CD14-positive monocyte (primary cell): ENCODE results near the gene COL4A2. TPM values are rescaled to one million over a fixed set of nuclear protein-coding genes. Genes with fewer than 3 reads are reported as not detected.

Experiments
- DNase-seq, 3 donors: peaks; one replicate each; pipeline ENCODE4 v3.0.0-alpha.2; 2011 to 2022
- H2AFZ ChIP-seq: 2 replicates; pipeline ENCODE4 v1.6.0; 2012; ENCODE audit warnings: mild to moderate bottlenecking, low read depth, low read length, inconsistent platforms; ENCODE audit not compliant: insufficient read depth, poor library complexity, severe bottlenecking
- H3K27ac ChIP-seq, 2 donors: 1 replicate in 1 of 2; 2 replicates in 1 of 2; pipeline ENCODE4 v1.5.1; 2012 to 2013; ENCODE audit warnings: low read length in 2 of 2, control low read depth in 1 of 2, inconsistent platforms in 1 of 2, low read depth in 1 of 2, mild to moderate bottlenecking in 1 of 2
- H3K27me3 ChIP-seq, 2 donors: one replicate each; pipeline versions ENCODE4 v1.6.0 to v1.6.1; 2011 to 2013; ENCODE audit warnings: low read length in 2 of 2; ENCODE audit not compliant: control insufficient read depth in 2 of 2, insufficient read depth in 2 of 2
- H3K36me3 ChIP-seq, 2 donors: replicated peaks in 1 of 2; 1 replicate in 1 of 2; 2 replicates in 1 of 2; pipeline versions ENCODE4 v1.5.1 to v1.6.1; 2012 to 2013; ENCODE audit warnings: low read length in 2 of 2, control low read depth in 1 of 2, inconsistent platforms in 1 of 2, mild to moderate bottlenecking in 1 of 2; ENCODE audit not compliant: insufficient read depth in 2 of 2, control insufficient read depth in 1 of 2
- H3K4me1 ChIP-seq, 2 donors: 1 replicate in 1 of 2; 2 replicates in 1 of 2; pipeline versions ENCODE4 v1.5.1 to v1.6.1; 2012 to 2013; ENCODE audit warnings: low read length in 2 of 2, control low read depth in 1 of 2, inconsistent platforms in 1 of 2, mild to moderate bottlenecking in 1 of 2, moderate library complexity in 1 of 2; ENCODE audit not compliant: insufficient read depth in 2 of 2, control insufficient read depth in 1 of 2
- H3K4me2 ChIP-seq: replicated peaks from 2 replicates; pipeline ENCODE3; 2012; ENCODE audit warnings: low read length, moderate library complexity, mild to moderate bottlenecking; ENCODE audit not compliant: poor library complexity, severe bottlenecking; ENCODE audit errors: extremely low read depth
- H3K4me3 ChIP-seq, 3 experiments: fragments of 200-600 bp in 1 of 3; sonication (generic) in 1 of 3; replicated peaks in 1 of 3; 1 replicate in 2 of 3; 2 replicates in 1 of 3; pipeline ENCODE4 v1.5.1; 2011 to 2013; ENCODE audit warnings: low read length in 3 of 3, mild to moderate bottlenecking in 3 of 3, control low read depth in 2 of 3, low read depth in 2 of 3, inconsistent platforms in 1 of 3, moderate library complexity in 1 of 3
- H3K79me2 ChIP-seq: 2 replicates; pipeline ENCODE4 v1.6.0; 2012; ENCODE audit warnings: mild to moderate bottlenecking, control low read depth, inconsistent platforms, low read length, moderate library complexity; ENCODE audit not compliant: insufficient read depth
- H3K9ac ChIP-seq: 2 replicates; pipeline ENCODE4 v1.6.0; 2017; ENCODE audit warnings: low read length, mild to moderate bottlenecking; ENCODE audit not compliant: insufficient read depth, poor library complexity, severe bottlenecking
- H3K9me3 ChIP-seq, 2 donors: replicated peaks in 1 of 2; 1 replicate in 1 of 2; 2 replicates in 1 of 2; pipeline versions ENCODE4 v1.5.1 to v1.6.1; 2012 to 2013; ENCODE audit warnings: low read length in 2 of 2, control low read depth in 1 of 2; ENCODE audit not compliant: control insufficient read depth in 1 of 2, insufficient read depth in 1 of 2
- H4K20me1 ChIP-seq: 2 replicates; pipeline ENCODE4 v1.6.0; 2012; ENCODE audit warnings: mild to moderate bottlenecking, low read length, control low read depth, moderate library complexity; ENCODE audit not compliant: insufficient read depth
- H3K27ac Mint-ChIP-seq, 7 donors: one replicate each; pipeline ENCODE4 v1.8.0; 2020; ENCODE audit warnings: mild to moderate bottlenecking in 7 of 7, mixed read lengths in 7 of 7, moderate library complexity in 6 of 7, inconsistent platforms in 2 of 7
- H3K27me3 Mint-ChIP-seq, 3 donors: one replicate each; pipeline ENCODE4 v1.8.0; 2021 to 2022; ENCODE audit warnings: low read depth in 3 of 3, mild to moderate bottlenecking in 3 of 3, mixed read lengths in 3 of 3, moderate library complexity in 3 of 3, inconsistent platforms in 1 of 3
- H3K36me3 Mint-ChIP-seq, 2 donors: one replicate each; pipeline ENCODE4 v1.8.0; 2020; ENCODE audit warnings: mixed read lengths in 2 of 2, inconsistent platforms in 1 of 2, mild to moderate bottlenecking in 1 of 2
- H3K4me1 Mint-ChIP-seq: one replicate; pipeline ENCODE4 v1.8.0; 2020; ENCODE audit warnings: mild to moderate bottlenecking, mixed read lengths
- H3K4me3 Mint-ChIP-seq, 2 donors: one replicate each; pipeline ENCODE4 v1.8.0; 2020; ENCODE audit warnings: mild to moderate bottlenecking in 2 of 2, mixed read lengths in 2 of 2, moderate library complexity in 1 of 2
- H3K9me3 Mint-ChIP-seq, 7 donors: one replicate each; pipeline ENCODE4 v1.8.0; 2020 to 2022; ENCODE audit warnings: mixed read lengths in 7 of 7, mild to moderate bottlenecking in 6 of 7, moderate library complexity in 6 of 7, inconsistent platforms in 2 of 7
- WGBS: methylation state at CpG from one replicate; pipeline ENCODE4 v1.1.5; 2013; ENCODE audit warnings: missing lambda C conversion rate; ENCODE audit not compliant: insufficient coverage; 5-methylcytosine and 5-hydroxymethylcytosine counted together
- intact Hi-C, 2 donors: fragments of 100-400 bp; cut with micrococcal nuclease; formaldehyde crosslinking; loops; one replicate each; pipeline versions ENCODE4 v1.15.0 to v1.15.1; 2023
- polyA plus RNA-seq, 3 donors: library from polyadenylated mRNA; depleted of rRNA in 1 of 3; unstranded in 2 of 3; stranded (reverse) in 1 of 3; fragments of 300-500 nt in 2 of 3; fragments of >200 nt in 1 of 3; fragmentation: Illumina TruSeq in 2 of 3; gene quantifications; 1 replicate in 2 of 3; 2 replicates in 1 of 3; pipeline ENCODE4 v1.2.3, GENCODE V29; 2012 to 2021
- TF ChIP-seq, protein P1 (sequence below): fragments of 200-600 bp; IDR thresholded peaks from one replicate; pipeline ENCODE4 v1.8.0; 2022; ENCODE audit warnings: antibody characterized with exemption, mild to moderate bottlenecking

The COL4A2 gene
- polyA plus RNA-seq, 3 donors, result not detected

GRCh38 chr13:110349239-110349638 is 42.2 kb downstream of the COL4A2 start:
- H3K4me1 Mint-ChIP-seq, result no peaks in the 10 kb centered on the region
- H3K4me3 ChIP-seq, result no peak overlapping the region
- peaks cover 8 to 20% (median 11%) of the 10 kb centered on the region in 3 donors for H3K27me3 Mint-ChIP-seq
- no peak overlapping the region for H3K27ac Mint-ChIP-seq
- H3K36me3 ChIP-seq, result no peaks in the 10 kb centered on the region
- H3K27me3 ChIP-seq, result no peaks in the 10 kb centered on the region
- no peaks in the 10 kb centered on the region for H3K79me2 ChIP-seq
- no peak for DNase-seq
- TF ChIP-seq, protein P1, sequence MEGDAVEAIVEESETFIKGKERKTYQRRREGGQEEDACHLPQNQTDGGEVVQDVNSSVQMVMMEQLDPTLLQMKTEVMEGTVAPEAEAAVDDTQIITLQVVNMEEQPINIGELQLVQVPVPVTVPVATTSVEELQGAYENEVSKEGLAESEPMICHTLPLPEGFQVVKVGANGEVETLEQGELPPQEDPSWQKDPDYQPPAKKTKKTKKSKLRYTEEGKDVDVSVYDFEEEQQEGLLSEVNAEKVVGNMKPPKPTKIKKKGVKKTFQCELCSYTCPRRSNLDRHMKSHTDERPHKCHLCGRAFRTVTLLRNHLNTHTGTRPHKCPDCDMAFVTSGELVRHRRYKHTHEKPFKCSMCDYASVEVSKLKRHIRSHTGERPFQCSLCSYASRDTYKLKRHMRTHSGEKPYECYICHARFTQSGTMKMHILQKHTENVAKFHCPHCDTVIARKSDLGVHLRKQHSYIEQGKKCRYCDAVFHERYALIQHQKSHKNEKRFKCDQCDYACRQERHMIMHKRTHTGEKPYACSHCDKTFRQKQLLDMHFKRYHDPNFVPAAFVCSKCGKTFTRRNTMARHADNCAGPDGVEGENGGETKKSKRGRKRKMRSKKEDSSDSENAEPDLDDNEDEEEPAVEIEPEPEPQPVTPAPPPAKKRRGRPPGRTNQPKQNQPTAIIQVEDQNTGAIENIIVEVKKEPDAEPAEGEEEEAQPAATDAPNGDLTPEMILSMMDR, result no peak
- H2AFZ ChIP-seq, result no peak overlapping the region
- H3K9ac ChIP-seq, result no peak overlapping the region
- intact Hi-C loops, result no loop called here
- H3K27ac ChIP-seq, result no peak overlapping the region
- H3K4me1 ChIP-seq, result no peaks in the 10 kb centered on the region
- no peaks in the 10 kb centered on the region for H3K9me3 ChIP-seq
- H3K4me2 ChIP-seq, result no peak overlapping the region
- no peak overlapping the region for H3K4me3 Mint-ChIP-seq
- H3K9me3 Mint-ChIP-seq, result peaks cover 0 to 7% (median 0%) of the 10 kb centered on the region in 7 donors
- H4K20me1 ChIP-seq, result no peaks in the 10 kb centered on the region
- 95% methylated on average over 4 of the region's 5 CpGs for WGBS
- no peaks in the 10 kb centered on the region for H3K36me3 Mint-ChIP-seq

- Histone ChIP-seq H3K27ac (no peak overlapping the region), H3K9me3 (no peaks in the 10 kb centered on the region), H3K4me2 (no peak overlapping the region), H3K4me3 (no peak overlapping the region), H3K4me1 (no peaks in the 10 kb centered on the region), H3K9ac (no peak overlapping the region), H4K20me1 (no peaks in the 10 kb centered on the region), H2AFZ (no peak overlapping the region), H3K27me3 (no peaks in the 10 kb centered on the region), H3K36me3 (no peaks in the 10 kb centered on the region), H3K79me2 (no peaks in the 10 kb centered on the region)
- TF ChIP-seq, protein P1, result no peak
- Mint-ChIP-seq H3K9me3 (peaks cover 0 to 7% (median 0%) of the 10 kb centered on the region in 7 donors), H3K36me3 (no peaks in the 10 kb centered on the region), H3K4me1 (no peaks in the 10 kb centered on the region), H3K4me3 (no peak overlapping the region), H3K27ac (no peak overlapping the region), H3K27me3 (peaks cover 9 to 21% (median 11%) of the 10 kb centered on the region in 3 donors)
- DNase-seq, result no peak
- no CpG with 5 or more reads among the region's 1 CpG for WGBS
- intact Hi-C loops, result no loop called here
Observed at GRCh38 chr13:110350049-110350448, 43.0 kb downstream of the COL4A2 start.
